ENCODE measurements around the gene TMEM63A.
"Not testable (repeated sequence)": the region's sequence is repeated elsewhere in the genome, so short reads cannot be mapped to it uniquely, and the experiment has no call there.

TMEM63A gene

GRCh38 chr1:225823811-225824261 lies 58.3 kb downstream of the TMEM63A start:
- in situ Hi-C loops (cut with HindIII; ENCODE audit: low sequenced_read_pairs): no loop called here

DNA sequence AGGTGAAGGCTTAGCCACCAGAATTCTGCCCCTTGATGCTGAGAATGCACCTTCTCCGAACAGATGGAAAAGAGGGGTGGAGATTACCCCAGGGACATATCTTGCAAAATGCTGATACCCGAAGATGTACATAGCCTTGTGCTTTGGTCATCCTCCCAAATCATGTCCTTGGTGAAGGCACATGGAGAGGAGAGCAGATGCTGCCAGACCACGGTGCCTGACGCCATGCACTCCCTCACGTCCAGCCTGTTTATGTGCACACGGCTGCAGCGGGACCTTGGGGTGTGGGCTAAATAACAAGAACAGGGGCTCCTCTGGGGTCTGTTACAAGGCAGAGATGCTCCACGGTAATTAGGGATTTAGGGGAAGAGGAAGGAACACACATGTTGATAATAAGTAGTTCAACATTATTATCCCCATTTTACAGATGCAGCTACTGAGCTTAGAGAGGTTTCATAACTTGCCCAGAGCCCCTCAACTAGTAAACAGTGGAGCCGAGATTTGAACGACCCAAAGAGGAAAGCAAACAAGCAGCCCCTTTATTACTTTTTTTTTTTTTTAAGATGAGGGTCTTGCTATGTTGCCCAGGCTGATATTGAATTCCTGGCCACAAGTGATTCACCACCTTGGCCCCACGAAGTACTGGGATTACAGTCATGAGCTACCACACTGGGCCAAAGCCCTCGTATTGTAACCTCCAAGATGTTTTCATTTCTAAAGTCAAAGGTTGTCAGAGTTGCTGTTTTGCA lies 59.4 kb downstream of the TMEM63A start:
- in situ Hi-C loops (cut with HindIII; ENCODE audit: low sequenced_read_pairs): no loop called here

DNA sequence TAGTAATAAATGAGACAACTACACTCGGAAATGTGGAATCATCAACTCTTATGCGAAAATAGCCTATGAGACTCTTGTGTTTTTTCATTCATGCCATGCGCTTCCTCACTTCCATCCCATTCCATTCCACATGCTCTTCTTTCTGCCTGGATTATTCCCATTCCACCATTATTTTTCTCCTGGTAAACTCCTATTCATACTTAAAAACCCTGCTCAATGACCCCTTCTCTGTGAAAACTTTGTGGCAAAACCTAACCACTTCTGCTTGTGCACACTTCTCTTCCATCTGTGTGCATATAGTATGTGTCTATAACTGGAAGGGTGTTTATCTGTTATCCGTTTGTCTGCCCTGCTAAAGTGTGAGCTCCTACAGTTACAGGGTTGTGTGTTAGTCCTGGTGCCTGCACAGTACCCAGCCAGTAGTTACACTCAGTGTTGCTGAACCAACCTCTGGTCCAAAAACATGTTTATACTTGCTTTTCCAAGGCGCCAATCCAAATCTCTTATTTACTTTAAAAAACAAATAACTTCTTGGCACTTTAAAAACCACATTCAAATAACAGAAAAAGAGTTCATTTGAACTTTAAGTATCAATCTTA lies 61.6 kb downstream of the TMEM63A start:
- in situ Hi-C loops (cut with HindIII; ENCODE audit: low sequenced_read_pairs): no loop called here

DNA sequence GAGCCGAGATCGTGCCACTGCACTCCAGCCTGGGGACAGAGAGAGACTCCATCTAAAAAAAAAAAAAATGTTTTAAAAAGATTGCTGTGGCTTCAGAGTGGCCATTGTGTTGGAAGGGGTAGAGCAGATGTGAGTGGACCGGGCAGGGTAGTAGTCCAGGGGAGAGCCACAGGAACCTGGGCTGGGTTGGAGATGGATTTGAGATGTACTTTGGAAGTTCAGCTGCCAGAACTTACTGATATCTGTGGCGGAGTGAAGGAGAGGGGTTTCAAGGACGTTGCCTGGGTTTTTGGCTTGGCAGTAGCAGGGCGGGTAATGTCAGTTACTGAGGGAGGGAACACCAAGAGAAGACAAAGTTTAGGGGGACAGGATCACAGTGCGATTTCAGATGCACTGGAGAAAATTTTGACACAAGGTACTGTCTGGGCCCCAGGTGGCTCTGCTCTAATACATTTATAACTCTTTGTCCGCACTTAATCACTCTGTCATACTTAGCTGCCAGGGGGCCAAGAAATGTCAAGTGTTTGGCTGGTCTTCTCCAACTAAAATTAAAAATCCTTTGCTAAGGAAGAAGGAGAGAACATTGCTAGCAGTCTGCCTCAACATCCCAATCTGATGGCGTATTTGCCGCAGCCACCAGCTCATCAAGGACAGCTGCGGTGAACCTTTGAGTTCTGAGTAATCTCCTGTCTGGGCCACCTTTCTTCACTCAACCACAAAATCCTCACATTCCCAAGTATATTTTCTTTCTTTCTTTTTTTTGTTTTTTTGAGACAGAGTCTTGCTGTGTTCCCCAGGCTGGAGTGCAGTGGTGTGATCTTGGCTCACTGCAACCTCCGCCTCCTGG lies 62.6 kb downstream of the TMEM63A start:
- in situ Hi-C loops (cut with HindIII; ENCODE audit: low sequenced_read_pairs): no loop called here

- in situ Hi-C loops (cut with HindIII; ENCODE audit: low sequenced_read_pairs): no loop called here
These were observed 64.0 kb downstream of the TMEM63A start for GRCh38 chr1:225818229-225818628.

- in situ Hi-C loops (cut with HindIII; ENCODE audit: low sequenced_read_pairs): no loop called here
These were observed 64.5 kb downstream of the TMEM63A start for GRCh38 chr1:225817611-225818061.

DNA sequence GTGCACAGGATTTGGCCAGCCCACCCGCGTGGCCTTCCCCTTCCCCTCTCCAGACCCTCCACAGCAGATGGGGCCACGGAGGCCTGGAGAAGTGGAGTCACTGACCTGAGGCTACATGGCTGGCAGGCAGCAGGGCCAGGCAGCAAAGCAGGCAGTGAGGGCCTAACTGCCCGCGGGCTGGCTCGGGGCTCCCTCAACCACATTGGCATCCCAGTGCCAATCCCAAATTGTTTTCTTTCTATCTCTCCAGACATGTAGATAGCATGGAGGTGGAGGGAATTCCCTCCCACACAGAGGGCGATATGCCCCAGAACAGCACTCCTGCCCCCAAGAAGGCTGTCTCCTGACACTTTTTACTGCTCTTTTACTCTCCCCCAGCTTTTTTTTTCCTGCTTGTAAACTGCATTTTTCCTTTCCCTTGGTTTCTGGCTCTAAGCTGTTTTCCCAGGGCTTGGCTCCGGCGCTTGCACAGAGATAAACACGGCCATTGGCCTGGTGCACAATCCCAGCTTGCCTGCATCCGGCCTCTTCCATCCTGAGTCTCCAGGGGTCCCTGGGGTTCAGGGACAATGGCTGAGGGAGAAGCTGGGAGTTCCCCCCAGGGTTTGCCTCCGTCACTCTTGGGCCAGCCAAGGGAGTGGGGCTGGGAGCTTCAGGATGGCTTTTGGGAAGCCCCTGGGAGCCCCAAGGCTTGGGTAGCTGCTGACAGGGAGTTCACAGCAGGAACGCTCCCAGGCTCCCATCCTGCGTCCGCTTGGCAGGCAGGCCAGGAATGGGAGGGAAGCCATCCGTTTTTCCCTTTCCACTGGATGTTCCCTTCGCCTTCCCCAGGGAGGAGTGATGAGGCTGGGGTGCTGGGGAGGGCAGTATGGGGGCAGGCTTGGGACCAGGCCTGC lies 65.3 kb downstream of the TMEM63A start:
- in situ Hi-C loops (cut with HindIII; ENCODE audit: low sequenced_read_pairs): no loop called here

DNA sequence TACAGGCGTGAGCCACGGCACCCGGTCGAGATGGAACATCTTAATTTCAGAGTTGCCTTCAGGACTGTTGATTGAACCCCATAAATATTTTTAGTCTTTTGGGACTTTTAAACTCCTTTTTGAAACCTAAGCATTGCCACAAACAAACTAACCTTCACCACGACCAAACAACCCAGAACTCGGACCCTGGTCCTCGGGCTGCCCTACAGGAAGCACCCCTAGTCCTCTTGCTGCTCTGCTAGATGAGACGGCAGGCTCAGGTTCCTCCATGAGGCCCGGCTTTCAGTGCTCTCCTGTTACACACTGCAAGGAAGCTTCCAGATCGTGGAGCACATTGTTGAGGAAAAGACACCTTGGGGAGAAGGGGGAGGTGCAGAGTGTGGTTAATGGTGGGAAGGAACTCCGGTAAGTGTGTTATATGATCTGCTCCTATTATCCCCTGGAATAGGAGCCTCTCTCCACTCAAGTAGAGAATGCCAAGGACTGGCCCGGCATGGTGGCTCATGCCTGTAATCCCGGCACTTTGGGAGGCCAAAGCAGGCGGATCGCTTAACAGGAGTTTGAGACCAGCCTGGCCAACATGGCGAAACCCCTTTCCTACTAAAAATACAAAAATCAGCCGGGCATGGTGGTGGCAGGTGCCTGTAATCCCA lies 66.5 kb downstream of the TMEM63A start:
- in situ Hi-C loops (cut with HindIII; ENCODE audit: low sequenced_read_pairs): no loop called here

GRCh38 chr1:225815090-225815489 lies 67.1 kb downstream of the TMEM63A start:
- in situ Hi-C loops (cut with HindIII; ENCODE audit: low sequenced_read_pairs): not testable (repeated sequence)

DNA sequence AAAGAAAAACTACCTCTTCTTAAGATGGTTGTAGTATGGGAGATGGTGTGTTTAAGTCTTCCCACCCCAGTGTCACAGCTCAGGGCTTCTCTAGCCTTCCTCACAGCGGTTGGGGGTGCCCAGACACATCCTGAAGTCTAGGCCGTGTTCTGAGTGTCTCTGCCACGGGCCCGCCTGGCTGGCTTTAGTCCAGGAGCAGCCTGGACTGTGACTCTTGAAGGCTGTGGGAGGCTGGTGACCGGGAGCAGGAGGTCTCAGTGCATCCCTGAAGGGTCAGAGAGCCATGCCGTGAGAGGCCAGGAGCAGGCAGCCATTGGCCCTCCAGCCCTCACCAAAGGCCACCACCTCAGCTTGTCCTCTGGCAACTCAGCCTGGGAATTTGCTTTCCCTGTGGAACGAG lies 67.8 kb downstream of the TMEM63A start:
- in situ Hi-C loops (cut with HindIII; ENCODE audit: low sequenced_read_pairs): no loop called here

GRCh38 chr1:225813214-225813964 lies 68.8 kb downstream of the TMEM63A start:
- in situ Hi-C loops (cut with HindIII; ENCODE audit: low sequenced_read_pairs): no loop called here

GRCh38 chr1:225812488-225813213 lies 69.5 kb downstream of the TMEM63A start:
- in situ Hi-C loops (cut with HindIII; ENCODE audit: low sequenced_read_pairs): no loop called here

DNA sequence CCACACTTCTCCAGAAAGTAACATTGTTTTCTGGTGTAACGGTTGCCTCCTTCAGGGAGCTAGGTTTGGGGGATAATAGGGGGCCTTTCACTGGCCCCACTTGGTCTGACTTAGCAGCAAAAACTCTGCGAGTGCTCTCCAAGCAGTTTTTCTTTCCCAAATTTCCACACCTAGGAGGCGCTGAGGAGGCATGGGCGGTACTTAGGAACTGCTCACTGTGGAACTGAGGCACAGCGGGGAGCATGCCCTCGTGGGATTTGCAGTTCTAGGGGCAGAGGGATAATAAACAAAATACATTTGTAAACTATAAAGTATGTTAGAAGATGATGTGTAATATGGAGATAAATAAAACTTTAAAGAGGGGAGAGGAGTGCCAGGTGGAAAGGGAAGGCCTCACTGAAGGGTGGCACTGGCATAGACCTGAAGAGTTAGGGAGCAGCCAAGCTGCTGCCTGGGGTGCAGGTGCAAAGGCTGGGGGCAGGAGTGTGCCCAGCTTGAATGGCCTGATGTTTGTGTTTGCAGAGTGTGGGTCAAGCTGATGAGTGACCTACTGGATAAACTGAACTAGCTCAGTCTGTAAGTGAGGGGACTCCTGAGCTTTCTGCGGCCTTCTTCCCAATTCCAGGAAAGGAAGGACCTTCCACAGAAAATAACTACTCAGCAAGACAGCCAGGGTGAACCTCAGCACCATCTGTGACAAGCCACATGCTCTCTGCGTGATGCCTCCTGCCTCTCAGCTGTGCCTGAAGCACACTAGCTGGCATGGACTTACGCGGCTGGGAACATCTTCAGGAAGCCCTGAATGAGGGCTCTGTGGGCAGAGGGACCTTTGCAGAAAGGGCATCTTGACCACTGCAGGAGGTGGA lies 70.3 kb downstream of the TMEM63A start:
- in situ Hi-C loops (cut with HindIII; ENCODE audit: low sequenced_read_pairs): no loop called here

GRCh38 chr1:225810579-225811538 lies 71.3 kb downstream of the TMEM63A start:
- in situ Hi-C loops (cut with HindIII; ENCODE audit: low sequenced_read_pairs): not testable (repeated sequence)

GRCh38 chr1:225809842-225810578 lies 72.2 kb downstream of the TMEM63A start, which contains the start of gene EPHX1:
Gene EPHX1 (plus strand): TSS chr1:225810124. CDS start chr1:225828730, 18,606 bp downstream.
- in situ Hi-C loops (cut with HindIII; ENCODE audit: low sequenced_read_pairs): no loop called here

GRCh38 chr1:225808136-225808535 lies 74.0 kb downstream of the TMEM63A start:
- in situ Hi-C loops (cut with HindIII; ENCODE audit: low sequenced_read_pairs): no loop called here

Data from DLD1 (cell line).